HFFc6 (cell line): ENCODE results near the gene TSEN2. TPM values are rescaled to one million over a fixed set of nuclear protein-coding genes. Genes with fewer than 3 reads are reported as not detected.
A peak's percentile ranks its signal among the peaks of the same experiment; 100 is the strongest.

Experiments used
- DNase-seq: peaks from one replicate; pipeline ENCODE4 v3.0.0-alpha.2; 2018
- H3K27ac Mint-ChIP-seq: 2 replicates; pipeline ENCODE4 v1.8.0; 2020; ENCODE audit warnings: mild to moderate bottlenecking, mixed read lengths
- H3K27me3 Mint-ChIP-seq: 2 replicates; pipeline ENCODE4 v1.8.0; 2021; ENCODE audit warnings: mild to moderate bottlenecking, moderate library complexity, mixed read lengths; ENCODE audit not compliant: insufficient read depth
- H3K36me3 Mint-ChIP-seq: 2 replicates; pipeline ENCODE4 v1.8.0; 2021; ENCODE audit warnings: low read depth, mixed read lengths
- H3K4me1 Mint-ChIP-seq: 2 replicates; pipeline ENCODE4 v1.8.0; 2020; ENCODE audit warnings: low read depth, mixed read lengths
- H3K4me3 Mint-ChIP-seq: 2 replicates; pipeline ENCODE4 v1.8.0; 2020; ENCODE audit warnings: mild to moderate bottlenecking, moderate library complexity, mixed read lengths
- H3K9me3 Mint-ChIP-seq: 2 replicates; pipeline ENCODE4 v1.8.0; 2020; ENCODE audit warnings: mild to moderate bottlenecking, mixed read lengths
- total RNA-seq, 6 experiments: library from RNA; stranded (reverse); fragmentation: NEBNext Ultra II Directional; extraction: Animal tissue kit (Norgen Biotek cat#: 25700); gene quantifications; 2 replicates in 1 of 6; 3 replicates in 5 of 6; pipeline ENCODE4 v1.2.3, GENCODE V29; 2021
- TF ChIP-seq, protein P1 (sequence below): fragments of 200-600 bp; sonication (generic); IDR thresholded peaks from 2 replicates; pipeline ENCODE4 v1.5.0; 2021; ENCODE audit warnings: antibody characterized with exemption, mild to moderate bottlenecking

The TSEN2 gene
- total RNA-seq, 6 experiments from 2014 or later, result 9.3 to 15.5 (median 10.9) TPM

GRCh38 chr3:12461097-12461649 lies 23.1 kb upstream of the TSEN2 start:
- H3K4me3 Mint-ChIP-seq, result no peak overlapping the region
- peaks cover 7% of the 10 kb centered on the region for H3K4me1 Mint-ChIP-seq
- no peaks in the 10 kb centered on the region for H3K9me3 Mint-ChIP-seq
- peaks cover 15% of the 10 kb centered on the region for H3K27me3 Mint-ChIP-seq
- DNase-seq, result peak; percentile 30
- TF ChIP-seq, protein P1, sequence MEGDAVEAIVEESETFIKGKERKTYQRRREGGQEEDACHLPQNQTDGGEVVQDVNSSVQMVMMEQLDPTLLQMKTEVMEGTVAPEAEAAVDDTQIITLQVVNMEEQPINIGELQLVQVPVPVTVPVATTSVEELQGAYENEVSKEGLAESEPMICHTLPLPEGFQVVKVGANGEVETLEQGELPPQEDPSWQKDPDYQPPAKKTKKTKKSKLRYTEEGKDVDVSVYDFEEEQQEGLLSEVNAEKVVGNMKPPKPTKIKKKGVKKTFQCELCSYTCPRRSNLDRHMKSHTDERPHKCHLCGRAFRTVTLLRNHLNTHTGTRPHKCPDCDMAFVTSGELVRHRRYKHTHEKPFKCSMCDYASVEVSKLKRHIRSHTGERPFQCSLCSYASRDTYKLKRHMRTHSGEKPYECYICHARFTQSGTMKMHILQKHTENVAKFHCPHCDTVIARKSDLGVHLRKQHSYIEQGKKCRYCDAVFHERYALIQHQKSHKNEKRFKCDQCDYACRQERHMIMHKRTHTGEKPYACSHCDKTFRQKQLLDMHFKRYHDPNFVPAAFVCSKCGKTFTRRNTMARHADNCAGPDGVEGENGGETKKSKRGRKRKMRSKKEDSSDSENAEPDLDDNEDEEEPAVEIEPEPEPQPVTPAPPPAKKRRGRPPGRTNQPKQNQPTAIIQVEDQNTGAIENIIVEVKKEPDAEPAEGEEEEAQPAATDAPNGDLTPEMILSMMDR, result no peak
- H3K36me3 Mint-ChIP-seq, result no peaks in the 10 kb centered on the region
- H3K27ac Mint-ChIP-seq, result no peak overlapping the region

- peaks cover 7% of the 10 kb centered on the region for H3K4me1 Mint-ChIP-seq
- TF ChIP-seq, protein P1, result no peak
- no peak overlapping the region for H3K27ac Mint-ChIP-seq
- H3K4me3 Mint-ChIP-seq, result no peak overlapping the region
- no peaks in the 10 kb centered on the region for H3K9me3 Mint-ChIP-seq
- H3K27me3 Mint-ChIP-seq, result peaks cover 13% of the 10 kb centered on the region
- no peak for DNase-seq
- H3K36me3 Mint-ChIP-seq, result no peaks in the 10 kb centered on the region
Observed at GRCh38 chr3:12462159-12462947, 21.9 kb upstream of the TSEN2 start.

GRCh38 chr3:12463686-12464085 lies 20.6 kb upstream of the TSEN2 start:
- no peak for DNase-seq
- TF ChIP-seq, protein P1, result no peak
- Mint-ChIP-seq H3K27ac (no peak overlapping the region), H3K4me3 (no peak overlapping the region), H3K9me3 (no peaks in the 10 kb centered on the region), H3K36me3 (no peaks in the 10 kb centered on the region), H3K4me1 (peaks cover 7% of the 10 kb centered on the region), H3K27me3 (peaks cover 14% of the 10 kb centered on the region)

DNA sequence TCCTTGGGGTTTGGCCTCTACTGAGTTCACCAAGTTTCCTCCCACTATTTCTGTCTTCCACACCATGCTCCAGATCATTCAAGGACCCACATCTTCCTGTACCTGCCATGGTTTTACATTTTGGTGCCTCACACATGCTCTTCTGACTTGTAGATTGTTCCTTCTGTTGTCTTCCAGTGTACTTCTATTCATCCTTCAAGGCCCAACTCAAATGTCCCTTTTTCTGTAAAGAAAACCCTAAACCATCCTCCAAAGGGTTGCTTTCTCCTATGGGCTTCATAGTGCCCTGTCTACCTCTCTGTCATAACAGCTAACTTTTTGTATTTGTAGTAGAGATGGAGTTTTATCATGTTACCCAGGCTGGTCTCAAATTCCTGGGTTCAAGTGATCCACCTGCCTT lies 20.1 kb upstream of the TSEN2 start:
- Mint-ChIP-seq H3K4me3 (no peak overlapping the region), H3K9me3 (no peaks in the 10 kb centered on the region), H3K27ac (no peak overlapping the region), H3K4me1 (peaks cover 7% of the 10 kb centered on the region), H3K36me3 (no peaks in the 10 kb centered on the region), H3K27me3 (peaks cover 14% of the 10 kb centered on the region)
- DNase-seq, result no peak
- TF ChIP-seq, protein P1, result no peak

- H3K9me3 Mint-ChIP-seq, result no peaks in the 10 kb centered on the region
- TF ChIP-seq, protein P1, result no peak
- peaks cover 10% of the 10 kb centered on the region for H3K27me3 Mint-ChIP-seq
- no peak overlapping the region for H3K27ac Mint-ChIP-seq
- H3K4me3 Mint-ChIP-seq, result no peak overlapping the region
- H3K4me1 Mint-ChIP-seq, result peaks cover 14% of the 10 kb centered on the region
- no peak for DNase-seq
- no peaks in the 10 kb centered on the region for H3K36me3 Mint-ChIP-seq
Observed at GRCh38 chr3:12465151-12465835, 19.0 kb upstream of the TSEN2 start.
